ENCODE results near the gene PHLPP2. TPM values are rescaled to one million over a fixed set of nuclear protein-coding genes. Genes with fewer than 3 reads are reported as not detected.
"Not testable (repeated sequence)": the region's sequence is repeated elsewhere in the genome, so short reads cannot be mapped to it uniquely, and the experiment has no call there.

PHLPP2 gene
- total and polyA plus RNA-seq, 12 donors: 0.77 to 5.3 (median 3.4) TPM

- TF ChIP-seq CTCF (IDR thresholded peaks at IDR 0.05): no peak
- Histone ChIP-seq H3K4me3 (no peak overlapping the region), H3K27me3 (peaks cover 0 to 59% (median 32%) of the 10 kb centered on the region in 7 donors), H3K4me1 (peaks cover 0 to 4% (median 0%) of the 10 kb centered on the region in 9 donors), H3K27ac (no peak overlapping the region), H3K36me3 (no peaks in the 10 kb centered on the region), H3K9me3 (no peaks in the 10 kb centered on the region)
- no peak for DNase-seq
- WGBS, 2 donors: 59 to 64% methylated on average over 4 of the region's 4 CpGs
- ATAC-seq: no peak
- intact Hi-C loops (cut with DNase I): loop anchor here in 7 of 10 donors (2.0 to 5.0 kb wide), 2 partner anchors 196 to 198 kb away; no protein-coding TSS in a partner anchor
Measured at GRCh38 chr16:71610447-71610846, 114.1 kb downstream of the PHLPP2 start.

GRCh38 chr16:71609066-71609465 lies 115.4 kb downstream of the PHLPP2 start:
- peaks cover 0 to 45% (median 29%) of the 10 kb centered on the region in 7 donors for H3K27me3 ChIP-seq
- no peak for TF ChIP-seq CTCF (IDR thresholded peaks at IDR 0.05)
- H3K4me1 ChIP-seq: peaks cover 0 to 4% (median 0%) of the 10 kb centered on the region in 9 donors
- ATAC-seq (no peak), DNase-seq (no peak)
- H3K9me3 ChIP-seq: no peaks in the 10 kb centered on the region
- H3K4me3 ChIP-seq: no peak overlapping the region
- no peaks in the 10 kb centered on the region for H3K36me3 ChIP-seq
- WGBS, 2 donors: 38 to 40% methylated on average over 2 of the region's 2 CpGs
- no peak overlapping the region for H3K27ac ChIP-seq
- intact Hi-C loops (cut with DNase I): no loop called here

- 73 to 75% methylated on average over 8 of the region's 8 CpGs for WGBS, 2 donors
- Histone ChIP-seq H3K9me3 (no peaks in the 10 kb centered on the region), H3K27me3 (peaks cover 0 to 3% (median 0%) of the 10 kb centered on the region in 7 donors), H3K36me3 (no peaks in the 10 kb centered on the region), H3K27ac (no peak overlapping the region), H3K4me3 (no peak overlapping the region), H3K4me1 (no peaks in the 10 kb centered on the region)
- intact Hi-C loops (cut with DNase I): no loop called here
- ATAC-seq (no peak), DNase-seq (no peak)
- no peak for TF ChIP-seq CTCF (IDR thresholded peaks at IDR 0.05)
Measured at GRCh38 chr16:71600822-71601221, 123.7 kb downstream of the PHLPP2 start.

GRCh38 chr16:71598426-71598825 lies 126.1 kb downstream of the PHLPP2 start:
- H3K27me3 ChIP-seq; H3K9me3 ChIP-seq; intact Hi-C loops (cut with DNase I); H3K4me1 ChIP-seq; H3K27ac ChIP-seq; DNase-seq; ATAC-seq; H3K4me3 ChIP-seq; H3K36me3 ChIP-seq: not testable (repeated sequence)
- 58 to 59% methylated on average over 2 of the region's 2 CpGs for WGBS, 2 donors

- H3K9me3 ChIP-seq; intact Hi-C loops (cut with DNase I); H3K36me3 ChIP-seq; H3K4me3 ChIP-seq; ATAC-seq; H3K4me1 ChIP-seq; DNase-seq; H3K27ac ChIP-seq: not testable (repeated sequence)
- peaks cover 0 to 18% (median 5%) of the 10 kb centered on the region in 7 donors for H3K27me3 ChIP-seq
- 83 to 85% methylated on average over 6 of the region's 7 CpGs for WGBS, 2 donors
Measured at GRCh38 chr16:71595340-71595826, 129.1 kb downstream of the PHLPP2 start.

Other genes starting within 250 kb of the PHLPP2 start
- gene ZNF19, start 235.4 kb downstream of the PHLPP2 start, total RNA-seq: 1 to 10 TPM in 9 of 10 donors, under 1 TPM in 1; 0.59 to 3.4 (median 1.5) TPM
- 1 to 10 TPM in 1 of 2 donors, under 1 TPM in 1; 0.93 to 2.0 TPM for gene ZNF19, start 235.4 kb downstream of the PHLPP2 start, polyA plus RNA-seq
- gene CHST4, start 198.3 kb downstream of the PHLPP2 start, total RNA-seq: under 1 TPM in 1 of 10 donors, not detected in 9; 0.09 TPM
- not detected for gene CHST4, start 198.3 kb downstream of the PHLPP2 start, polyA plus RNA-seq
- not detected for gene TAT, start 147.6 kb downstream of the PHLPP2 start, total RNA-seq
- gene TAT, start 147.6 kb downstream of the PHLPP2 start, polyA plus RNA-seq: not detected
- gene MARVELD3, start 98.5 kb downstream of the PHLPP2 start, total RNA-seq: not detected
- gene MARVELD3, start 98.5 kb downstream of the PHLPP2 start, polyA plus RNA-seq: under 1 TPM in 1 of 2 donors, not detected in 1; 0.01 TPM
- 10 to 100 TPM; 31.2 to 53.7 (median 36.9) TPM for gene AP1G1, start 84.1 kb upstream of the PHLPP2 start, total RNA-seq
- 10 to 100 TPM; 12.4 to 15.5 TPM for gene AP1G1, start 84.1 kb upstream of the PHLPP2 start, polyA plus RNA-seq
- 10 to 100 TPM; 13.9 to 24.2 (median 19.1) TPM for gene ATXN1L, start 121.3 kb upstream of the PHLPP2 start, total RNA-seq
- gene ATXN1L, start 121.3 kb upstream of the PHLPP2 start, polyA plus RNA-seq: 1 to 10 TPM; 6.0 to 6.7 TPM
- gene ZNF821, start 159.5 kb upstream of the PHLPP2 start, total RNA-seq: 1 to 10 TPM; 2.2 to 7.8 (median 3.5) TPM
- 1 to 10 TPM; 3.5 to 3.6 TPM for gene ZNF821, start 159.5 kb upstream of the PHLPP2 start, polyA plus RNA-seq
- 100 to 1,000 TPM in 7 of 10 donors, 10 to 100 TPM in 3; 89.1 to 140 (median 108) TPM for gene IST1, start 170.8 kb upstream of the PHLPP2 start, total RNA-seq
- 10 to 100 TPM; 80.6 to 92.1 TPM for gene IST1, start 170.8 kb upstream of the PHLPP2 start, polyA plus RNA-seq

Measured in heart right ventricle (tissue), 16 donors.